Testis (tissue), 2 donors: ENCODE results near the gene ANKH.

Experiments used
- POLR2A ChIP-seq: fragments of 450-650 bp; IDR thresholded peaks from one replicate; pipeline ENCODE4 v1.6.1; 2017; ENCODE audit warnings: antibody characterized with exemption, mild to moderate bottlenecking, moderate library complexity
- TF ChIP-seq, protein P1 (sequence below), 3 experiments: fragments of 450-650 bp in 2 of 3; fragments of 200-600 bp in 1 of 3; sonication (generic) in 1 of 3; IDR thresholded peaks; one replicate each; pipeline ENCODE4 v1.5.1; 2016 to 2019; ENCODE audit warnings: antibody characterized with exemption in 3 of 3, mild to moderate bottlenecking in 2 of 3, moderate library complexity in 1 of 3

- TF ChIP-seq, protein P1, sequence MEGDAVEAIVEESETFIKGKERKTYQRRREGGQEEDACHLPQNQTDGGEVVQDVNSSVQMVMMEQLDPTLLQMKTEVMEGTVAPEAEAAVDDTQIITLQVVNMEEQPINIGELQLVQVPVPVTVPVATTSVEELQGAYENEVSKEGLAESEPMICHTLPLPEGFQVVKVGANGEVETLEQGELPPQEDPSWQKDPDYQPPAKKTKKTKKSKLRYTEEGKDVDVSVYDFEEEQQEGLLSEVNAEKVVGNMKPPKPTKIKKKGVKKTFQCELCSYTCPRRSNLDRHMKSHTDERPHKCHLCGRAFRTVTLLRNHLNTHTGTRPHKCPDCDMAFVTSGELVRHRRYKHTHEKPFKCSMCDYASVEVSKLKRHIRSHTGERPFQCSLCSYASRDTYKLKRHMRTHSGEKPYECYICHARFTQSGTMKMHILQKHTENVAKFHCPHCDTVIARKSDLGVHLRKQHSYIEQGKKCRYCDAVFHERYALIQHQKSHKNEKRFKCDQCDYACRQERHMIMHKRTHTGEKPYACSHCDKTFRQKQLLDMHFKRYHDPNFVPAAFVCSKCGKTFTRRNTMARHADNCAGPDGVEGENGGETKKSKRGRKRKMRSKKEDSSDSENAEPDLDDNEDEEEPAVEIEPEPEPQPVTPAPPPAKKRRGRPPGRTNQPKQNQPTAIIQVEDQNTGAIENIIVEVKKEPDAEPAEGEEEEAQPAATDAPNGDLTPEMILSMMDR (IDR thresholded peaks at IDR 0.05): no peak
- no peak for TF ChIP-seq POLR2A
Observed at GRCh38 chr5:14665949-14666348, 205.6 kb downstream of the ANKH start.
